ENCODE measurements around the gene MAST2.
"Not testable (repeated sequence)": the region's sequence is repeated elsewhere in the genome, so short reads cannot be mapped to it uniquely, and the experiment has no call there.

DNA sequence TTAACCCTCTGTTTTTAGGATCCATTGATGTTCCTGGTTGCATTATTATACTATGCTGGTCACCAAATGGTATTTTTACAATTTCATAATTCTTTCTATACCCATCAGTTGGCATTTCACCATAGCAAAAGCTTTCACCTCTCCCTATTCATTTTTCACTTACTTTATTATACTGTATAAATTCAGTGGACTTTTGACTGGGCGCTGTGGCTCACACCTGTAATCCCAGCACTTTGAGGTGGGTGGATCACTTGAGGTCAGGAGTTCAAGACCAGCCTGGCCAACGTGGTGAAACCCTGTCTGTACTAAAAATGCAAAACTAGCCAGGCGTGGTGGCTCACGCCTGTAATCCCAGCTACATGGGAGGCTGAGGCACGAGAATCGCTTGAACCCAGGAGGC lies 128.8 kb downstream of the MAST2 start:
- TF ChIP-seq CTCF (conservative IDR thresholded peaks at IDR 0.05); ZFX (IDR thresholded peaks at IDR 0.05): not testable (repeated sequence)

Measured in C4-2B (cell line).